ENCODE data around the gene OR10V1. TPM values are rescaled to one million over a fixed set of nuclear protein-coding genes. Genes with fewer than 3 reads are reported as not detected.

Gene OR10V1
- total RNA-seq, 1 donor from 2014 or later: not detected

DNA sequence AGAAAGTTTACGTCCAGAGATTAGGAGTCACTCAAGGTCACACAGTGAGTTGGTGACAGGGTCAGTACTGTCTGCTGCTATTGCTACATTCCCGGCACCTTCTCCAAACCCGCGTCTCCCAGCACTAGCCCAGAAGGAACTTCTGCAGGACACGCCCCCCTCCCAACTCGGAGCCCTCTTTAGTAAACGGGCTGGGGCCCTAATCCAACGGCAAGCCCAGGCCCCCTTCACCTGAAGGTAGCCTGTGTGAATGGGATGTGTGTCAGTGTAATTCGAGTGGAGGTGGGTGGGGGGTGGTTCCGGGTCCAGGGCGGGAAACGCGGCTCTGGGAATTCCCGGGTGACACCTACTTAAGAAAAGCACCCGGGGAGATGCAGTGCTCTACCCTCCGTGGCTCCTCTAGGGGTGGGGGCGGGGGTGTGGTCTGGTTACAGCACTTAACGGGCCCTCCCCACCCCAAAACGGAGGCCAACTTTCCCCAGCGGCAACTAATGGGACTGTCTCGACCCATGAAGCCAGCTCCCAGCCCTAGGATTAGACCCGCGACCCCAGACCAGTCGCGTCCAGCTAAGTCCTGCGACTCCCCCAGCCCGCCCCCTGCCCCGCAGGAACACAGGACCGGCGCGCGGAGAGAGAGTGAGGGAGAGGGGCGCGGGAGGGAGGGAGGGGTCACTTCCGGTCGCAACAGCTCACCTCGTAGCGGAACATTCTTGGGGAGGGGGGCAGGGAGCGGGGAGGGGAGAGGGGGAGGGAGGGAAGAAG, 45.3 kb downstream of the OR10V1 start:
- Mint-ChIP-seq H3K9me3 (ENCODE audit: unreplicated experiment) (no peaks in the 10 kb centered on the region), H3K36me3 (ENCODE audit: unreplicated experiment) (peaks cover 25% of the 10 kb centered on the region), H3K27ac (ENCODE audit: unreplicated experiment) (peak overlapping the region; percentile 94), H3K4me3 (ENCODE audit: unreplicated experiment) (peak overlapping the region; percentile 86), H3K27me3 (ENCODE audit: unreplicated experiment) (no peaks in the 10 kb centered on the region), H3K4me1 (ENCODE audit: unreplicated experiment) (peaks cover 29% of the 10 kb centered on the region)
- no peak for DNase-seq (ENCODE audit: extremely low spot score, unreplicated experiment)
- peak; percentile 29 for TF ChIP-seq CTCF (IDR thresholded peaks at IDR 0.05)

DNA sequence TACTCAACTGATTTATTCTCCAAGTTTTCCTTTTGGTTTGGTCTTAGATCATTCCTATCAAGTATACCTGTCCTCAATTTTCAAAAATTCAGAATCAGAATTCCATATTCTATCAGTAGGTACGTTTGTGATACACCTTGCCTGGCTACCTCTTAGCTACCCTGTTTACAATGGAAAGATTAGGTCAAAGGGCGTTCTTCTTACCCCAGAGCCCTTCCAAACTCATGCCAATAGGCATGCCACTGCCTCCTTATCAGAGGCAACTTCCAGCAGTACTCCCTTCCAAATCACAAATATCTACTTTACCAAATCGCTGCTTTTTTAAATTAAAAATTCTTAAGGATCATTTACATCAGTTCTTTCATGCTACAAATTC, 45.8 kb downstream of the OR10V1 start:
- H3K27ac Mint-ChIP-seq (ENCODE audit: unreplicated experiment): peak overlapping the region; percentile 94
- no peaks in the 10 kb centered on the region for H3K27me3 Mint-ChIP-seq (ENCODE audit: unreplicated experiment)
- H3K4me1 Mint-ChIP-seq (ENCODE audit: unreplicated experiment): peaks cover 29% of the 10 kb centered on the region
- peaks cover 31% of the 10 kb centered on the region for H3K36me3 Mint-ChIP-seq (ENCODE audit: unreplicated experiment)
- peak overlapping the region; percentile 86 for H3K4me3 Mint-ChIP-seq (ENCODE audit: unreplicated experiment)
- no peak for DNase-seq (ENCODE audit: extremely low spot score, unreplicated experiment)
- no peak for TF ChIP-seq CTCF (IDR thresholded peaks at IDR 0.05)
- no peaks in the 10 kb centered on the region for H3K9me3 Mint-ChIP-seq (ENCODE audit: unreplicated experiment)

DNA sequence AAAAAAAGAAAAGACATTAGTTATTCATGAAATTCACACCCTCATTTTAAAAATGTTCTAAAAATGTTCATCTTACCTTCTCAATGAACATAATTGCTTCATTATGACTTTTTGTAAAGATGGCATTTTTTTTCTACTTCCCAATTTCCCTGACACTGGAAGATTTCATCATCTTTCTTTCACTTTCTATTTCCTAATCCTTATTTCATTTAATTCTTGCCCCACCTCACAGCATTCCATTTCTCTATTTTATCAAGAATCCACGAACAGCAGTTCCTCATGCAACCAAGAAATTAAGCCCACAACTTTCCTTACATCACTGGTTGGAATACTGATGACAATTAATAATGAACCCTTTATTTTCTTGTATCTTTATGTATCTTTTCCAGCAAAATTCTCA, 46.7 kb downstream of the OR10V1 start:
- Mint-ChIP-seq H3K27me3 (ENCODE audit: unreplicated experiment) (no peaks in the 10 kb centered on the region), H3K27ac (ENCODE audit: unreplicated experiment) (peak overlapping the region; percentile 94), H3K4me1 (ENCODE audit: unreplicated experiment) (peaks cover 29% of the 10 kb centered on the region), H3K36me3 (ENCODE audit: unreplicated experiment) (peaks cover 33% of the 10 kb centered on the region), H3K9me3 (ENCODE audit: unreplicated experiment) (no peaks in the 10 kb centered on the region), H3K4me3 (ENCODE audit: unreplicated experiment) (peak overlapping the region; percentile 86)
- no peak for TF ChIP-seq CTCF (IDR thresholded peaks at IDR 0.05)
- DNase-seq (ENCODE audit: extremely low spot score, unreplicated experiment): no peak

Other genes with a start within 250 kb of the OR10V1 start
- not detected in 2 replicates for gene OR4D10, start 240.5 kb downstream of the OR10V1 start, total RNA-seq
- not detected in 2 replicates for gene OR4D11, start 210.3 kb downstream of the OR10V1 start, total RNA-seq
- not detected in 2 replicates for gene OR4D9, start 202.3 kb downstream of the OR10V1 start, total RNA-seq
- 45.7 and 46.0 TPM in 2 replicates for gene OSBP, start 98.1 kb downstream of the OR10V1 start, total RNA-seq
- 39.3 and 40.0 TPM in 2 replicates for gene PATL1, start 44.8 kb downstream of the OR10V1 start, total RNA-seq
- gene STX3, start 41.5 kb upstream of the OR10V1 start, total RNA-seq: 16.5 and 17.8 TPM in 2 replicates
- 36.5 and 42.0 TPM in 2 replicates for gene MRPL16, start 96.9 kb upstream of the OR10V1 start, total RNA-seq
- gene CBLIF, start 131.7 kb upstream of the OR10V1 start, total RNA-seq: not detected in 2 replicates
- not detected in 2 replicates for gene TCN1, start 152.6 kb upstream of the OR10V1 start, total RNA-seq
- not detected in 2 replicates for gene OOSP3, start 164.9 kb upstream of the OR10V1 start, total RNA-seq
- gene OOSP1, start 224.6 kb upstream of the OR10V1 start, total RNA-seq: not detected in 2 replicates